K562 (cell line): ENCODE data around the gene CEP44. TPM values are rescaled to one million over a fixed set of nuclear protein-coding genes. Genes with fewer than 3 reads are reported as not detected.

ENCODE experiments used
- BCLAF1 ChIP-seq, 2 experiments: fragments of 450-650 bp in 1 of 2; IDR thresholded peaks; 2 replicates each; pipeline ENCODE4 v1.6.1; 2011 to 2017; ENCODE audit warnings: low read depth in 2 of 2, antibody characterized with exemption in 1 of 2, borderline replicate concordance in 1 of 2, low read length in 1 of 2, mild to moderate bottlenecking in 1 of 2, mixed read lengths in 1 of 2; ENCODE audit not compliant: control insufficient read depth in 1 of 2
- BCOR ChIP-seq: fragments of 450-650 bp; IDR thresholded peaks from 2 replicates; pipeline ENCODE4 v1.6.1; 2016
- CHAMP1 ChIP-seq: fragments of 450-650 bp; IDR thresholded peaks from 2 replicates; pipeline ENCODE4 v1.6.1; 2016; ENCODE audit warnings: mild to moderate bottlenecking
- CHD2 ChIP-seq: IDR thresholded peaks from 2 replicates; pipeline ENCODE4 v1.6.1; 2011; ENCODE audit warnings: low read depth, low read length
- NCOA4 ChIP-seq: fragments of 450-650 bp; IDR thresholded peaks from 2 replicates; pipeline ENCODE4 v1.6.1; 2018; ENCODE audit warnings: mild to moderate bottlenecking; ENCODE audit not compliant: partially characterized antibody
- PATZ1 ChIP-seq: fragments of 250-450 bp; sonication (Bioruptor Pico); IDR thresholded peaks from 2 replicates; pipeline ENCODE4 v1.5.0; 2020; ENCODE audit warnings: mild to moderate bottlenecking, borderline replicate concordance
- SMAD1 ChIP-seq: fragments of 150-350 bp; IDR thresholded peaks from 2 replicates; pipeline ENCODE4 v1.6.1; 2014; ENCODE audit warnings: low read length, low read depth; ENCODE audit not compliant: partially characterized antibody
- SMARCC2 ChIP-seq: fragments of 450-650 bp; IDR thresholded peaks from 2 replicates; pipeline ENCODE4 v1.6.1; 2017; ENCODE audit warnings: antibody characterized with exemption, moderate library complexity, mild to moderate bottlenecking, low read depth
- TEAD1 ChIP-seq, 2 experiments: fragments of 450-650 bp in 1 of 2; sonication (generic) in 1 of 2; formaldehyde crosslinking; IDR thresholded peaks; 2 replicates each; pipeline versions ENCODE4 v1.4.0 to v1.8.0; 2020 to 2022; ENCODE audit warnings: mild to moderate bottlenecking in 2 of 2, missing genetic modification reagents in 1 of 2
- THAP12 ChIP-seq: fragments of 250-450 bp; sonication (Bioruptor Pico); IDR thresholded peaks from 2 replicates; pipeline ENCODE4 v1.9.0; 2021; ENCODE audit warnings: mild to moderate bottlenecking, inconsistent platforms
- ZBTB33 ChIP-seq: sonication (generic); formaldehyde crosslinking; IDR thresholded peaks from 2 replicates; pipeline ENCODE4 v1.8.1; 2023; ENCODE audit warnings: mild to moderate bottlenecking, missing genetic modification reagents
- ZFP91 ChIP-seq: sonication (generic); formaldehyde crosslinking; IDR thresholded peaks from 2 replicates; pipeline ENCODE4 v1.8.0; 2022; ENCODE audit warnings: mild to moderate bottlenecking, missing genetic modification reagents
- polyA plus RNA-seq, 8 experiments: library from polyadenylated mRNA; depleted of rRNA in 4 of 8; stranded (reverse) in 5 of 8; unstranded in 3 of 8; fragments of >200 nt; fragmentation: Nextera tagmentation in 2 of 8; fragmentation: Illumina TruSeq in 1 of 8; extraction: Ambion mirVana in 2 of 8; extraction: Trizol in 1 of 8; gene quantifications; 2 replicates each; pipeline versions ENCODE4 v1.2.1 to v1.2.3, GENCODE V29; 2011 to 2014; ENCODE audit warnings: inconsistent platforms in 1 of 8, missing spikeins in 1 of 8
- total RNA-seq, 7 experiments: library from RNA; depleted of rRNA in 6 of 7; stranded (reverse); fragments of >200 nt in 6 of 7; fragmentation: Illumina TruSeq in 2 of 7; extraction: Trizol in 2 of 7; gene quantifications; 2 replicates each; pipeline versions ENCODE4 v1.2.1 to v1.2.3, GENCODE V29; 2011 to 2021; ENCODE audit warnings: low replicate concordance in 1 of 7

The CEP44 gene
- total and polyA plus RNA-seq, 9 of the 15 experiments (the other 6 are each of a cell fraction or from before 2014, with no cell fraction given): 19.6 to 45.0 (median 24.4) TPM

GRCh38 chr4:174282836-174283506 lies 740 bp upstream of the CEP44 start (continued):
- no peak for TF ChIP-seq PATZ1
- no peak for TF ChIP-seq BCOR
- no peak for TF ChIP-seq SMAD1
- no peak for TF ChIP-seq ZFP91 (CRISPR knock-in tag)
- no peak for TF ChIP-seq THAP12 (CRISPR knock-in tag)
- TF ChIP-seq TEAD1 (CRISPR knock-in tag; IDR thresholded peaks at IDR 0.05): no peak
- TF ChIP-seq BCLAF1 (IDR thresholded peaks at IDR 0.05; ENCODE audit: borderline replicate concordance in 1 of 2, control insufficient read depth in 1 of 2, low read depth in 2 of 2, low read length in 1 of 2): peak in 1 of 2 experiments; percentile 28; a peak in 1 of 4 replicates
- TF ChIP-seq NCOA4: no peak
- no peak for TF ChIP-seq SMARCC2
- no peak for TF ChIP-seq ZBTB33 (CRISPR knock-in tag)
- peak; percentile 75 for TF ChIP-seq CHD2
- TF ChIP-seq CHAMP1: no peak; the same call in 1 of the 2 replicates
